Right renal cortex interstitium (tissue), 3 donors: ENCODE data around the gene STON1. TPM values are rescaled to one million over a fixed set of nuclear protein-coding genes. Genes with fewer than 3 reads are reported as not detected.
"Not testable (repeated sequence)": the region's sequence is repeated elsewhere in the genome, so short reads cannot be mapped to it uniquely, and the experiment has no call there.

ENCODE experiments used
- DNase-seq, 3 donors: peaks; one replicate each; pipeline ENCODE4 v3.0.0-alpha.2; 2013; ENCODE audit warnings: low read depth in 3 of 3, low spot score in 2 of 3
- polyA plus RNA-seq, 3 donors: library from polyadenylated mRNA; unstranded; fragments of 120-200 nt; gene quantifications; one replicate each; pipeline ENCODE4 v1.2.1, GENCODE V29; 2013; ENCODE audit not compliant: insufficient read length in 3 of 3

STON1 gene
- polyA plus RNA-seq, 3 donors: 32.2 to 38.7 (median 35.8) TPM

DNA sequence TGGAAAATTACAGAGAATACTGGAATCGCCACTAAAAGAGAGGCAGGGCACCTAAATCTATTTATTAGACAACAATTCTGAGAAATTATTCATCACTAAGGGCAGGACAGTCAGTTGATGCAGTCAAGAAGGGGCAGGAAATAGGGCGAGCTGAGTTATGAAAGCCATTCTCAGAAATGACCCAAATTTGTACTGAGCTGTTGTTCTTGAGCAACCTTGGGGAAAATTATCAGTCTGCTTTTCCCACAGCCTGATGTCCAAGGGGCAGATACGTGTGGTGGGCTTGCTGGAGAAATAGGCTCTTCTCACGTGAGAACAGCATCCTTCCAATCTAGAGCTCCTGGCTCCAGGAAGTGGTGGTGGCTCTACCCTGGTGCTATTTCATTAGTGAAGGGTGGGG lies 38.6 kb downstream of the STON1 start:
- DNase-seq: no peak

- no peak for DNase-seq
These were observed 39.5 kb downstream of the STON1 start for GRCh38 chr2:48569433-48569832.

GRCh38 chr2:48572816-48573215 lies 42.9 kb downstream of the STON1 start:
- no peak for DNase-seq

DNA sequence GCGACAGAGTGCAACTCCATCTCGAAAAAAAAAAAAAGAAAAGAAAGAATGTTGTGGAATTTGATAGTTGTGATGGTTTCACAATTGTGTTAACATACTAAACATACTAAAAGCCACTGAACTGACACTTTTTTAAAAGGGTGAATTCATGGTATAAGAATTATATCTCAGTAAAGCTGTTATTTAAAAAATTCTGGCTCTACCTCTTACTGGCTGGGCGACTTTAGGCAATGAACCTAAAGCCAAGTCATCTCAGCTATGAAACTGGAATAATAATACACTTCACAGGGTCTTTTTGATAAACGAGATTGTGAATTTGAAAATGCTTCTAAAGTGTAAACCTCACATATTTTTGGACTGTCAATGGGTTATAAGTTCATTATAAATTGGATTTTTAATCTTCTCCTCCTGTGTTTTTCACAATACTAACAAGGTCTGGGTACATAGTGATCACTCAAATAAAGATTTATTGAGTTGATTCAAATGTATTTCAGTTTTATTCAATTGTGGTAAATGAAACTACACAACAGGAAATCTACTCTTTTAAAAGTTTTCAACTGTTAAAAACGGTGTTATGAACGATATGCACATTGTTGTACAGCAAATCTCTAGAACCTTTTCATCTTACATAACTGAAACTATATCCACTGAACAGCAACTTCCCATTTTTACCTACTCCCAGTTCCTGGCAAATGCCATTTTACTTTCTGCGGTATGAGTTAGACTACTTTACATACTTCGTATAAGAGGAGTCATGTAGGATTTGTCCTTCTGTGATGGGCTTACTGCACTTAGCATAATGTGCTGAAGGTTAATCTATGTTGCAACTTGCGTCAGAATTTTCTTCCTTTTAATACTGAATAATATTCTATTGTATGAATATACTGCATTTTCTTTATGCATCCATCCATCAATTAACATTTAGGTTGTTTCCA lies 44.7 kb downstream of the STON1 start:
- no peak for DNase-seq

GRCh38 chr2:48578313-48578712 lies 48.4 kb downstream of the STON1 start:
- DNase-seq: no peak

GRCh38 chr2:48583961-48584360 lies 54.0 kb downstream of the STON1 start:
- DNase-seq: no peak

GRCh38 chr2:48584551-48584950 lies 54.6 kb downstream of the STON1 start:
- DNase-seq: no peak

- DNase-seq: no peak
These were observed 56.5 kb downstream of the STON1 start for GRCh38 chr2:48586433-48586832.

DNA sequence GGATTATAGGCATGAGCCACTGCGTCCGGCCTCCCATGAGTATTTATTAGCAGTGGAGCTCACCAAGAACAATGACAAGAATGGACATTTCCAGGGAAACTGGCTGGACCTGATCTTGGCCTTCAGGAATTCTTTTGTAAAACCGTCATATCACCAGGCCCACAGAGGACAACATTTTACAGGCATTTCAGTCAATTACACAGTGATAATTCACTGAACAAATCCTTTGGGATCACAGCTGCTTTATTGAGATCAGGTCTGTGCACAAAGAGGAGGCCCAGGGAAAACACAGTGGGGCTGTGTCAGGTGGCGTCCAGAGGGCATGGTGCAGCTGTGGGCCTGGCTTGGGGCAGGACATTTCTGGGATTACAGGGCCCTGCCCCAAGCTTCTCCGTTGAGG lies 57.6 kb downstream of the STON1 start:
- DNase-seq: no peak

DNA sequence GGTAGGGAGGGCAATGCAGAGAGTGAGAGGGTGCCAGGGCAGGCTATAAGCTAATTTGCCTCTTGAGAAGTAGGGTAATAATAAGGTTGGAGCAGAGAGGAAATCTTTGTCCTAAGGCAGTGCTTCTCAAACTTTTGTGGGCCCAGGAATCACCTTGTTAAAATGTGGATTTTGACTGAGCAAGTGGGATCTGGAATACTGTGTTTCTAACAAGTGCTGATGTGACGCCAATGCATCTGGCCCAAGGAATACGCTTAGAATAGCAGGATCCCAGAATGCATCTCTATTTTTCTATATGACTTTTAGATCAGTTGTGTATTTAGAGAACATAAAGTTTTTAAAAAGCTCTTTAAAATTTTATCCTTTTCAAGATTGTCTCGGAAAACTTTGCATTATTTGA lies 58.0 kb downstream of the STON1 start:
- no peak for DNase-seq

- no peak for DNase-seq
These were observed 58.8 kb downstream of the STON1 start for GRCh38 chr2:48588745-48589144.

DNA sequence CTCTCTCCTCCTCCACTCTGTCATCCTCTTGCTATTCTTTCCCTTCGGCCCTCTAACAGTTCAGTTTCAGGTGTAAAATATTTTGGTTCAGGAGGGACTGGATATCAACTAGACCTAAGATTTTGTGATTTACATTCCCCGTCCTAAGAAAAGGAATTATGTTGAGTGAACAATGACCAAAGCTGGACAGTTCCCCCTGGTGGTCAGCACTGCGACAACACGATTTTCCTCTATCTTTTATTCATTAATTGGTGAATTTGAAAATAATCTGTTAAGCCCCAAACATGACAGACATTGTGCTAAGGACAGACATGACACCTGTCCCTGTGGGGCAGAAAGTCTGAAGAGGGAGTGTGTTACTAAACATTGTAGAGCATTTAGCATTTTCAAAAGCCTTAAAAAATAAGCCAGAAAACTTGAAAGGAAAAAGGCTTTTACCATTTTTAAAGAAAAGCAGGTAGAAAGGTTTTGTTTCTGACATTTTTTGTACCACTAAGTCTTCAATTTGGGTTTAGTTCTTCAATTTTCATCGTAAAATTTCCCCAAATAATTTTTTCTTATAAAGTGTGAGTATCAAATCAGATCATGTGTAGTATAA lies 59.3 kb downstream of the STON1 start:
- no peak for DNase-seq

GRCh38 chr2:48590017-48590416 lies 60.1 kb downstream of the STON1 start:
- no peak for DNase-seq

DNA sequence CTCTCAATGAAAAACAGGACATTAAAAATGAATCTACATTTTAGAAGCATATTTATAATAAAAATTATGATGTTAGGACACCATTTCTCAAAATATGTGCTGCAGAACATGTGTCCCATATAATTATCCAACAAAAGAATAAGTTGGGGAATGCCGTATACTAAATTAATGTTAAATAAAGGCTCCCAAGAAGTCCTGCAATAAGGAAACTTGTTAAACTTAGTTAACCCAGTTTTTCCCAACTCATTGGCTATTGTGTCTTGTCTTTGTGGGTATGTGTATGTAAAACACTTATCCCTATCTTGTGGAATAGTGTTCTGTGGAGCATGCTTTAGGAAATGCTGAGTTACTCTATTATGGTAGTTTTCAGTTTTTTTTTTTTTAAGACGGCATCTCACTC lies 62.1 kb downstream of the STON1 start:
- no peak for DNase-seq

DNA sequence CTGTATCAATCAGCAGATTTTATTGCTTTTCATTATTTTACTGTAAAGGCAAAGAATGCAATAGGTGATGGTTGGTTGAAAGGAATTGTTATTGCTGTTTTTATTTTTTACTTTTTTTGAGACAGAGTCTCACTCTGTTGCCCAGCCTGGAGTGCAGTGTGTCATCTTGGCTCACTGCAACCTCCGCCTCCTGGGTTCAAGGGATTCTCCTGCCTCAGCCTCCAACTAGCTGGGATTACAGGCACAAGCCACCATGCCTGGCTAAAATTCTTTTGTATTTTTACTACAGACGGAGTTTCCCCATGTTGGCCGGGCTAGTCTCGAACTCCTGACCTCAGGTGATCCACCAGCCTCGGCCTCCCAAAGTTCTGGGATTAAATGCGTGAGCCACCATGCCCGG lies 66.8 kb downstream of the STON1 start:
- not testable (repeated sequence) for DNase-seq

GRCh38 chr2:48597492-48597891 lies 67.5 kb downstream of the STON1 start:
- DNase-seq: no peak

DNA sequence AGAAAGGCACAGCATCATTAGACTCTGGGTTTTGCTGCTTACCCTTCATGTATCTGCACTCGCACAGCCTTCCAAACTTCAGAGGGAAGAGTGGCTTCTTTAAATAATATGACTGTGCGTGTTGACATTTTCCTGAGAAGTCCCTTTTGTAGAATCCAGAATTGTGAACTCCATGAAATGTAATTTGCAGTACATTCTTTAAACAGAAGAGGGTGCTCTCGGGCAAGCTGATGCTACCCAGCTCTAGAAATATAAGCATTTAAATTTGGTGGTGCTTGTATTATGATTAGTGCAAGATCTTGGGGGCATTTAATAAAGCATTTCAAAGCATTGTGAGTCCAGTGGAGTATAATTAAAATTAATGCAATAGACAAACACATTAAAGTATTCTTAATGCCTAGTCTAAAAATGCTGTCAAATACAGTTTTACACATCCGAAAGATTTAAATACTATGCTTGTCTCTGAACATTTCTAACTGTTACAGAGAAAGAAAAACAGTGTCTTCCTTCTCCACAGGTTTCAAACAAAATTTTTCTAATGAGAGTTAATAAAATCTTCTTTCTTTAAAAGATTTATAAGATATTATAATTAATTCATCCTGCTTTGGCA lies 70.4 kb downstream of the STON1 start:
- peak in 2 of 3 donors; percentile 25 to 40 for DNase-seq

- DNase-seq: no peak
These were observed 71.0 kb downstream of the STON1 start for GRCh38 chr2:48600917-48601316.

DNA sequence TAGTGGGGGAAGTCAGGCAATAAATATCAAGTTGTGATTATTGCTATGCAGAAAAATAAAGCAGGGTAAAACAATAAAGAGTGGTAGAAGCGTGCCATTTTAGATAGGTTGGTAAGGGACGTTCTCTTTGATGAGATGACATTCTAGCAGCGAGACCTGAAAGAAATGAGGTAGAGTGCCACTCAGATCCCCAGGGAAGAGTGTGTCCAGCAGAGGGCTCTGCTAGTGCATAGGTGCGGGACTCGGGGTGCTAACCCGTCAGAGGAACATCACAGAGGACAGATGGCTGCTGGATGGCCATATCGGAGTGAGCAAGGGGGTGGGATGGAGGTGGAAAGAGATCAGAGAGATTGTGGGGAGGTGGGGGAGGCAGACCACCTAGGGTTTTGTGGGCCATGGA lies 71.4 kb downstream of the STON1 start:
- DNase-seq: no peak

GRCh38 chr2:48605482-48606175 lies 75.7 kb downstream of the STON1 start:
- DNase-seq: no peak

DNA sequence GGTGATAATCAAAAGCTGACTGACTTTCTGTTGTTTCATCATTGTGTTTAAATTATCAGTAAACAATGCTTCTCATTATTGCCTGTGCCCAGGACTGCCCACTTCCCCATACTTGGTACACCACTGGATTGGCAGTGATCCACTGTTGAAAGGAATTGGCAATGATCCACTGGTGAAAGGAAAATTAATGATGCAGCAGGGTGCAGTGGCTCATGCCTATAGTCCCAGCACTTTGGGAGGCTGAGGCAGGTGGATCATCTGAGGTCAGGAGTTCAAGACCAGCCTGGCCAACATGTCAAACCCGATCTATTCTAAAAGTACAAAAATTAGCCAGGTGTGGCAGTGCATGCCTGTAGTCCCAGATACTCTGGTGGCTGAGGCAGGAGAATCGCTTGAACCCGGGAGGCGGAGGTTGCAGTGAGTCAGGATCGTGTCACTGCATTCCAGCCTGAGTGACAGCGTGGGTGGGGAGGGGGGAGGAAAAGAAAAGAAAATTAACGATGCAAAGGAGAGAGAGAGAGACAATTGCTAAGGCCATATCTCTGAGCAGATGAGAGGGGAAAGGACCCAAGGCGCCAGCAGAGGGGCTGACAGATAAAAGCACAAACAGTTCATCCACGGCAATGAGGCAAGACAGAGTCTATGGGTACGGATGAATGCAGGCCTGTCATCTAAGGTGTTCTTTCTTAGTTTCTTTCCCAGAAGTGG lies 77.5 kb downstream of the STON1 start:
- no peak for DNase-seq
